Endothelial cell of umbilical vein (primary cell): Measurements from ENCODE around the gene PLN. TPM values are rescaled to one million over a fixed set of nuclear protein-coding genes. Genes with fewer than 3 reads are reported as not detected.

Experiments used
- BruUV-seq: library from RNA; stranded (reverse); fragments of 400-500 nt; replicated peaks from 2 replicates; lab custom pipeline; 2021; lab: Mats Ljungman, UMichigan
- CTCF ChIA-PET: fragments of 300-600, 350-600 bp; sonication (Branson Sonifier 250); formaldehyde crosslinking; loops from one replicate; lab custom pipeline; 2021; ENCODE audit warnings: antibody characterized with exemption, inconsistent platforms; lab: Charles Lee
- POLR2A ChIA-PET: fragments of 300-600, 350-600 bp; sonication (Branson Sonifier 250); formaldehyde crosslinking; loops from one replicate; lab custom pipeline; 2021; ENCODE audit warnings: antibody characterized with exemption, inconsistent platforms; lab: Charles Lee
- DNase-seq: peaks from one replicate; pipeline ENCODE4 v3.0.0-alpha.2; 2011; ENCODE audit warnings: low read depth, low spot score
- FAIRE-seq: peaks from 2 replicates; lab custom pipeline; 2011; peaks lifted over from hg19 to GRCh38; lab: Jason Lieb, UNC
- H2AFZ ChIP-seq: 2 replicates; pipeline ENCODE4 v1.6.0; 2012; ENCODE audit warnings: low read depth, low read length, control low read depth, inconsistent platforms
- H3K27ac ChIP-seq: 2 replicates; pipeline ENCODE4 v1.5.1; 2011; ENCODE audit warnings: low read depth, mild to moderate bottlenecking, control low read depth, low read length, moderate library complexity; ENCODE audit not compliant: insufficient read depth
- H3K27me3 ChIP-seq, 2 experiments: 2 replicates each; pipeline versions ENCODE4 v1.6.0 to v1.6.1; 2011; ENCODE audit warnings: low read length in 2 of 2, mixed read lengths in 1 of 2; ENCODE audit not compliant: control insufficient read depth in 2 of 2, insufficient read depth in 2 of 2
- H3K36me3 ChIP-seq, 2 experiments: 2 replicates in 1 of 2; 3 replicates in 1 of 2; pipeline ENCODE4 v1.5.1; 2011; ENCODE audit warnings: low read length in 2 of 2, mild to moderate bottlenecking in 1 of 2, moderate library complexity in 1 of 2; ENCODE audit not compliant: control insufficient read depth in 2 of 2, insufficient read depth in 2 of 2; ENCODE audit errors: extremely low read depth in 1 of 2
- H3K4me1 ChIP-seq: 3 replicates; pipeline ENCODE4 v1.5.1; 2011; ENCODE audit warnings: mild to moderate bottlenecking, low read length; ENCODE audit not compliant: control insufficient read depth, insufficient read depth; ENCODE audit errors: extremely low read depth
- H3K4me2 ChIP-seq: 2 replicates; pipeline ENCODE4 v1.6.1; 2011; ENCODE audit warnings: low read length, control low read depth, mixed read lengths; ENCODE audit not compliant: insufficient read depth
- H3K4me3 ChIP-seq, 3 experiments: fragments of 200-600 bp in 1 of 3; sonication (generic), shearing (Covaris generic) in 1 of 3; replicated peaks in 1 of 3; 2 replicates each; pipeline ENCODE4 v1.5.1; 2011 to 2016; ENCODE audit warnings: control low read depth in 3 of 3, low read length in 3 of 3, mild to moderate bottlenecking in 2 of 3, inconsistent platforms in 1 of 3, low read depth in 1 of 3, moderate library complexity in 1 of 3; ENCODE audit not compliant: insufficient read depth in 1 of 3
- H3K79me2 ChIP-seq: 2 replicates; pipeline ENCODE4 v1.6.0; 2012; ENCODE audit warnings: low read length, inconsistent platforms; ENCODE audit not compliant: control insufficient read depth, insufficient read depth
- H3K9ac ChIP-seq: replicated peaks from 2 replicates; pipeline ENCODE3; 2011; ENCODE audit warnings: low read length, control low read depth; ENCODE audit not compliant: insufficient read depth; ENCODE audit errors: extremely low read depth
- H3K9me1 ChIP-seq: replicated peaks from 3 replicates; pipeline ENCODE4 v1.6.0; 2011; ENCODE audit warnings: mild to moderate bottlenecking, low read length; ENCODE audit not compliant: control insufficient read depth, insufficient read depth; ENCODE audit errors: extremely low read depth
- H3K9me3 ChIP-seq: replicated peaks from 2 replicates; pipeline ENCODE4 v1.5.1; 2012; ENCODE audit warnings: low read length, inconsistent platforms; ENCODE audit not compliant: control insufficient read depth, insufficient read depth
- H4K20me1 ChIP-seq: replicated peaks from 2 replicates; pipeline ENCODE3; 2011; ENCODE audit warnings: mild to moderate bottlenecking, low read length; ENCODE audit not compliant: control insufficient read depth, insufficient read depth; ENCODE audit errors: extremely low read depth
- CTCF ChIP-seq, 2 donors: IDR thresholded peaks; 1 replicate in 1 of 2; 2 replicates in 1 of 2; pipeline ENCODE4 v1.5.1; 2011; ENCODE audit warnings: low read length in 2 of 2, mild to moderate bottlenecking in 2 of 2, moderate library complexity in 2 of 2, control low read depth in 1 of 2, inconsistent platforms in 1 of 2, low read depth in 1 of 2; ENCODE audit not compliant: insufficient read depth in 1 of 2; ENCODE audit errors: extremely low read depth in 1 of 2
- EZH2 ChIP-seq: IDR thresholded peaks from 2 replicates; pipeline ENCODE4 v1.6.1; 2012; ENCODE audit warnings: borderline replicate concordance, low read depth, mild to moderate bottlenecking, moderate library complexity, low read length, inconsistent platforms; ENCODE audit not compliant: severe bottlenecking
- FOS ChIP-seq: IDR thresholded peaks from 2 replicates; pipeline ENCODE4 v1.6.1; 2011; ENCODE audit warnings: mild to moderate bottlenecking, low read length, moderate library complexity, borderline replicate concordance; ENCODE audit not compliant: insufficient read depth
- GATA2 ChIP-seq: IDR thresholded peaks from 2 replicates; pipeline ENCODE4 v1.7.0; 2011; ENCODE audit warnings: low read depth, mild to moderate bottlenecking, moderate library complexity, mixed read lengths, low read length; ENCODE audit not compliant: insufficient read length, insufficient read depth
- JUN ChIP-seq: IDR thresholded peaks from 2 replicates; pipeline ENCODE4 v1.6.1; 2011; ENCODE audit warnings: borderline replicate concordance, low read depth; ENCODE audit not compliant: insufficient read length, insufficient read depth
- MAX ChIP-seq: IDR thresholded peaks from 2 replicates; pipeline ENCODE4 v1.6.1; 2011; ENCODE audit not compliant: insufficient read depth, insufficient read length
- MYC ChIP-seq: IDR thresholded peaks from one replicate; pipeline ENCODE4 v1.6.1; 2011; ENCODE audit warnings: mild to moderate bottlenecking, low read depth, low read length
- POLR2A ChIP-seq: IDR thresholded peaks from 2 replicates; pipeline ENCODE4 v1.6.1; 2012; ENCODE audit warnings: low read depth, mild to moderate bottlenecking, control low read depth, low read length
- POLR2AphosphoS5 ChIP-seq: IDR thresholded peaks from 2 replicates; pipeline ENCODE4 v1.6.1; 2012; ENCODE audit warnings: low read depth, mild to moderate bottlenecking, control low read depth, low read length, moderate library complexity; ENCODE audit not compliant: insufficient read depth
- dilution Hi-C: fragments of 300-500 bp; cut with MboI; formaldehyde crosslinking; loops from one replicate; pipeline ENCODE4 v1.15.0; 2019; ENCODE audit warnings: low sequenced_read_pairs; ENCODE audit not compliant: extremely low pct_ligation_motif_present
- intact Hi-C: fragments of 100-400 bp; cut with micrococcal nuclease; formaldehyde crosslinking; loops from one replicate; pipeline ENCODE4 v1.10.0; 2022
- polyA plus RNA-seq, 4 experiments: library from polyadenylated mRNA; depleted of rRNA in 3 of 4; stranded (reverse) in 3 of 4; unstranded in 1 of 4; fragments of >200 nt; gene quantifications; 2 replicates each; pipeline versions ENCODE4 v1.2.1 to v1.2.3, GENCODE V29; 2011 to 2012; ENCODE audit warnings: missing spikeins in 1 of 4
- total RNA-seq: library from RNA; stranded (reverse); gene quantifications from 2 replicates; pipeline ENCODE4 v1.2.3, GENCODE V29; 2021

PLN gene
- total and polyA plus RNA-seq, 2 donors (not counting 3 experiments of a cell fraction or from before 2014, with no cell fraction given): not detected

DNA sequence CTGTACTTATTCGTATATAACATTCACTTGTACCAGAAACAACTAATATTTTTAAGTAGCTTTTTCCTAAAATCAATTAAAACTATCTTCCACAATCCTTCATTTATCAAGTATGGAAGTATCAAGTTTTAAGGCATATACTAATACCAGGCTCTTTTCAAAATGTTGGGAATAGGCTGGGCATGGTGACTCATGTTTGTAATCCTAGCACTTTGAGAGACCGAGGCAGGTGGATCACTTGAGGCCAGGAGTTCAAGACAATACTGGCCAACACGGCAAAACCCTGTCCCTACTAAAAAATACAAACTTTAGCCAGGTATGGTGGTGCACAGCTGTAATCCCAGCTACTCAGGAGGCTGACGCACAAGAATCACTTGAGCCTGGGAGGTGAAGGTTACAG is 25.7 kb upstream of the PLN start:
- POLR2A ChIA-PET: no interaction called here

More for the DNA sequence above, 25.7 kb upstream of the PLN start:
- peaks cover 5% of the 10 kb centered on the region for H3K79me2 ChIP-seq
- H3K9me1 ChIP-seq: no peaks in the 10 kb centered on the region
- H3K36me3 ChIP-seq: peaks cover 0 to 2% of the 10 kb centered on the region in 2 experiments
- dilution Hi-C loops: no loop called here
- no peak for DNase-seq
- no peak overlapping the region for H3K4me3 ChIP-seq
- no peak overlapping the region for H3K4me2 ChIP-seq
- H3K27me3 ChIP-seq: no peaks in the 10 kb centered on the region
- CTCF ChIA-PET: interaction anchor here (0.6 to 3.2 kb wide), 3 partner anchors 11 to 238 kb away, joined by 3 to 14 read pairs (median 5); no protein-coding TSS in a partner anchor
- no peaks in the 10 kb centered on the region for H3K4me1 ChIP-seq
- H2AFZ ChIP-seq: no peak overlapping the region
- no peak for FAIRE-seq
- intact Hi-C loops: no loop called here
- no peak for TF ChIP-seq POLR2A
- no peak for TF ChIP-seq JUN
- no peak for TF ChIP-seq FOS
- TF ChIP-seq MAX: no peak
- no peak for TF ChIP-seq CTCF (IDR thresholded peaks at IDR 0.05; ENCODE audit: extremely low read depth in 1 of 2, insufficient read depth in 1 of 2, low read depth in 1 of 2, low read length in 2 of 2)
- no peak for TF ChIP-seq POLR2AphosphoS5
- no peak for TF ChIP-seq GATA2
- TF ChIP-seq EZH2: no peak
- TF ChIP-seq MYC: no peak
- no peak overlapping the region for H3K27ac ChIP-seq
- H4K20me1 ChIP-seq: no peaks in the 10 kb centered on the region
- no peaks in the 10 kb centered on the region for H3K9me3 ChIP-seq
- H3K9ac ChIP-seq: no peak overlapping the region
- BruUV-seq: no TSS peak
